HG03159 (cell line): ENCODE measurements around the gene MED7.
A peak's percentile ranks its signal among the peaks of the same experiment; 100 is the strongest.
"Not testable (repeated sequence)": the region's sequence is repeated elsewhere in the genome, so short reads cannot be mapped to it uniquely, and the experiment has no call there.

Source experiments
- ATAC-seq: cut with Tn5 transposase; IDR thresholded peaks from one replicate; pipeline ENCODE4 v1.9.1; 2021; ENCODE audit warnings: mild to moderate bottlenecking, moderate library complexity; ENCODE audit not compliant: unreplicated experiment

Gene MED7

DNA sequence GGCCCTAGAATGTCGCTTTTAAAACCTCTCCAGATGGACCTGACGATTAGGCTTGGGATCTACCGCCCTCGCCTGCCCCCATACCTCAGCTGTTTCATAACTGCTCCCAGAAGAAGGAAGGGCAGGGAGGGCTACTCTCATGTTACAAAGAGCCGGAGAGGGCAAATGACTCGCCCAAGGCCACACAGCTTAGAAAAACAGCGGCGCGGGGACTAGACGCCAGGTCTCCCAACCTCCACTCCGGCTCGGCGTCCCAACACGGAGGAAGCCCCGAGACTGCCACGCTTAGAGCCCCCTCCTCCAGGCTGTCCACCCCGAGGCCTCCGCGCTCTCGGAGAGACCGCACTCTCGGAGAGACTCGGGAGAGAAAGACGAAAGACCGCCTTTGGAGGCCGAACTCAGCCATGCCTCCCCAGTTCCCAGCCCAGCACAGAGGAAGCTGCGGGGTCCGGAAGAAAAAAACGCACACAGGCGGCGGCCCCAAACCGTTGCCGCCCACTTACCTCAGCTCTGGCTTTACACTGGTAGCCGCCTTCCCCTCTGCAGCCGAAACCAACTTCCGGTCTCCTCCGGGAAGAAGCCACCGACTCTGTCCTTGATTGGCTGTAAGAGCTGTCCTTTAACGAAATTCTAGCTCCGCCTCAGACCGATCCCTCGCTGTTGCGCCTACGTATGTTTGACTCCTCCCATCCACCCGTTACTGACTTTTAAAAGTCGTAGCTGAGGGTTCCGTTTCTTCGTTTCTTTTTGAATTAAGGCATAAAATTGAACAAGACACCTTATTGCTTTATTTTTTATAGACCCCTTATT lies at the start of gene MED7:
TSS of gene MED7 (minus strand) at position 549 of the 810 bp plus-strand sequence. CDS start 3,434 bp downstream, outside the sequence.
- ATAC-seq: peak; percentile 100

- ATAC-seq: peak; percentile 72
Observed at GRCh38 chr5:157189223-157189622, 46.6 kb upstream of the MED7 start.

GRCh38 chr5:157188270-157188669 lies 45.6 kb upstream of the MED7 start:
- ATAC-seq: no peak

DNA sequence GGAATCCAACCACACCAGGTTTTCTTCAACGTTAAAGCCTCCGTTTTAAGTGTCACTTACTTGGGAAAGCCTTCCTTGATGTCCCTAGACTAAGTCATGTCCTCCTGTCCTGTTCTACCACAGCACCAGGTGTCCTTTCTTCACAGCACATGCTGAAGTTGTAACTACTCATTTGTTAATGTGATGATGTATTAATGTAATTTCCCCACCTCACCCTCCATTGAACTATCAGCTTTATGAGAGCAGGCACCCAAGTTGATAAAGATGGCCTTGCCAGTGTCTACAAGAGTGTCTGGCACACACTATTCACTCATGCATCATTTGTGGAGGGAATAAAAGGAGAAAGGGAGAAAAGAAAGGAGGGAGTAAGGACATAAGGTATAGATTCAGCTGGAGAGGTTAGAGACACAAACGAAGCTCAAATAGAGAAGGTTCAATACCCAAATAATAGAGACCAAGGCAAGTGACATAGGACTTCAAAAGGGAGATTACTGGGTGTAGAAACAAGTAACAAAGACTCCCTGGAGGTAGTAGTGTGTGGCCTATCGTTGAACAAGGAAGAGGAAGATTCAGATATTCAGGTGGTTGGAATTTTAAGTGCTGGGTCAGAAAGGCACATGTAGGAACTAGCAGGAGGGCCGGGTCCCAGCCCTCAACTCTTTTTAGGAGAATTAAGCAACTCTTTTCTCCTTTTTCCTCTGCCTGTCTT lies 44.5 kb upstream of the MED7 start:
- no peak for ATAC-seq

- no peak for ATAC-seq
Observed at GRCh38 chr5:157186309-157187045, 43.8 kb upstream of the MED7 start.

- ATAC-seq: not testable (repeated sequence)
Observed at GRCh38 chr5:157185122-157185521, 42.5 kb upstream of the MED7 start.

DNA sequence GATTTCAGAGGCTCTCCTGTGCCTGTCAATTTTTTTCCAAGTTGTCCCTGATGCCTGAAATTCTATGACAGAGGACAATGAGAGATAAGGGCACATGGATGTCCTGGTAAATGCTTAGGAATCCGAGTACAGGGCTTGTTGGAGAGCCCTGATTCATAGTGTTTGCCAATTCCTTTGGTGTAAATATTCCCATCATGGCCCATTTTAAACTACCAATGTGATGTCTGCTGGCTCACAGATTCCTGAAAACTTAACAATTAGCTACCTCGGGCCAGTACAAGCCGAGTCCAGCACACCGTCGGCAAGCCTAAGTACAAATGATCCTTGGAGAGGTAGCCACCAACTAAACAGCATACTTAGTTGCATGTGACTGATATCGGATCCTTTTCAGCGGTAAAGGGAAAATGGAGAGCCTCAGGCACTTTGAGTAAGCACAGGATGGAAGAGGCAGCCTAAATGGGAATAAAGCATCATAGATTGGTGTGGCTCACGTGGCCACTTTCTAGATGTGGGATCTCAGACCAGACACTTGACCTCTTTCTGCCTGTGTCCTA lies 41.5 kb upstream of the MED7 start:
- no peak for ATAC-seq

DNA sequence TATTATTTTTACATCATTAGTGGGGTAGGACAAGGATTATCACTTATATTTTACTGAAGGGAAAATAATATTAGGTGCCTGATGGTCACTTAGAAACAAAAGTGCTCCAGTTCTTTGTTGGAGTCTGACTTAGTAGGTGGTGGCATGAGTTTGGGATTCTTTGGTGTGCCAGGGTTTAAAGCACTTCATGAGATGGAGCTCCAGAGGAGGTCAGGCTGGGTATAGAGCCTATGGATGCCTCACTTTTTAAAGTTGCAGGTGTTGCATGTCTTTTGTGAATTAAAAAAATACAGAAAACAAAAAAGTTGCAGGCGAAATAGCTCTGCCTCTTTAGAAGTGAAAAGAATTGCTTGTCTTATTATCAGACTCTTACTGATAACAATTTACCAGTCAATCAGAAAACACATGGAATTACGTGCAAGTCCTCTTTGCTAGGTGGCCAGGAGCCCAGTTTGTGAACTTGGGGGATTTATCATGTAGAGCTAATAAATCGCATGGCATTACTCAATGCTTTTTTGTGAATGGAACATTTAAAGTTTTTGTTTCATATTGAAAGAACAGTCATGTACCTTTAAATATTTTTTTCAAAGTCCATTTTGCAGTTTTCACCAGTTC lies 39.6 kb upstream of the MED7 start:
- ATAC-seq: no peak

- no peak for ATAC-seq
Observed at GRCh38 chr5:157180374-157181264, 38.0 kb upstream of the MED7 start, which contains the start of gene ITK. Gene ITK, plus strand, starts transcription at chr5:157180840. Its CDS starts 138 bp downstream, at chr5:157180978.

DNA sequence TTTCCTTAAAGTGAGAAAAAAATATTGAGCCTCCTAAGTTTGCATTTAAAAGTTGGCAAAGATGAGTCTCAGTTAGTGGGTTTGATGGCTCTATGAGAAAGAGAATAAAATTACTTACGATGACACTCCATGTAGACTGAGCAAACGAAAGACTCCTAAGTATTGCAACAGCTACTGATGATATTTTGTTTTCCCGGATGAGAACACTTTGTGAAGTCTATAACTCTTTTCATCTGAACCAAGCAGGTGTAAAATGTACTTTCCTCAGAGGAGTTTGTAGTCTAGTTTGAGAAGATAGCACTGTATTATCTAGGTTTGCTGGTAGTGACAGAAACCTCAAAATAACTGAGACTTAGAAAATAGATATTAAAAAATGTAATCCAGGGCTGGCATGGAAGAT lies 36.3 kb upstream of the MED7 start:
- ATAC-seq: no peak

DNA sequence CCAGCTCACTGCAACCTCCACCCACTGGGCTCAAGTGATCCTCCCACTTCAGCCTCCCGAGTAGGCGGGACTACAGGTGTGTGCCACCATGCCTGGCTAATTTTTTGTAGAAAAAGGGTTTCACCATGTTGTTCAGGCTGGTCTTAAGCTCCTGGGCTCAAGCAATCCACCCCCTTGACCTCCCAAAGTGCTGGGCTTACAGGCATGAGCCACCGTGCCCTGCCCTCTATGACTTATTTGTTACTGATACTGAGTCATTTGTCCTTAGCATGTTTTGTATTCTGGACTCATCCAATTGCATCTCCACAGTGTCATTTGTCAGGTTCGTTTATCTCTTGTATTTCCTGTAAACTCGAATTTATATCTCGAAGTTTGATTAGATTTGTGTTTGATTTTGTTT lies 35.3 kb upstream of the MED7 start:
- ATAC-seq: no peak

GRCh38 chr5:157175071-157175612 lies 32.5 kb upstream of the MED7 start:
- no peak for ATAC-seq

DNA sequence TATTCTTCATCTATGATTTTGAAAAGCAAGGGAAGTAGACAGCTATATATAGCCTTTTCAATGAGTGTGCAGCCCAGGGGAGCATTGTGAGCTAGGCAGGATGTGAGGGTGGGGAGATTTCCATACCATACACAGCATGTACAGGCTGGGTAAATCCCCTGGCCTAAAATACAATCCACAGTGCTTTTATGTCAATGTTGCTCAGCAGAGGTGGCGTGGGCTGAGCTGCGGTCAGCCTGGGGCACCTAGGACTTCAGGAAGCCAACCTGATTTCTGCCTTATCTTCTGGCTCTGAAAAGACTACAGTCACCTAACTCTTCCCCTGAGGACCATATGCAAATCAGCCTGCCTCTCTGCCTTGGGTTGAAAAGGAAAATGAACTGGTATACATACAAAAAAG lies 29.7 kb upstream of the MED7 start:
- peak; percentile 99 for ATAC-seq

DNA sequence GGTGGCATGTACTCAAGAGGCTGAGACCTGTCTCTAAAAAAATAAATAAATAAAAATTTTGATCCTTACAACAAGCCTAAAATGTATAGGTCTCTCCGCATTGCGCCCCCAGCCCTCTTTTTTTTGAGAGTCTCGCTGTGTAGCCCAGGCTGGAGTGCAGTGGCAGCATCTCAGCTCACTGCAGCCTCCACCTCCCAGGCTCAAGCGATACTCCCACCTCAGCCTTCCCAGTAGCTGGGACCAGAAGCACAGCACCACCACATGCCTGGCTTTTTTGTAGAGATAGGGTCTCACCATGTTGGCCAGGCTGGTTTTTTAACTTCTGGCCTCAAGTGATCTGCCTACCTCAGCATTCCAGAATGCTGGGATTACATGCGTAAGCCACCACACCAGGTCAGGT lies 25.6 kb upstream of the MED7 start:
- ATAC-seq: no peak

- no peak for ATAC-seq
Observed at GRCh38 chr5:157167214-157167621, 24.6 kb upstream of the MED7 start.

- ATAC-seq: no peak
Observed at GRCh38 chr5:157166214-157167213, 23.8 kb upstream of the MED7 start, which contains the start of gene GARIN3. Gene GARIN3, minus strand, starts transcription at chr5:157166264. Its CDS starts 96 bp downstream, at chr5:157166168.

GRCh38 chr5:157165668-157166067 lies 23.0 kb upstream of the MED7 start:
- no peak for ATAC-seq

- ATAC-seq: no peak
Observed at GRCh38 chr5:157165261-157165660, 22.6 kb upstream of the MED7 start.
